Activated T-cell treated with anti-CD3 and anti-CD28 coated beads, Interleukin-2, amount 50 U/mL, for 24 hours (primary cell): ENCODE measurements around the gene CCDC91.
A peak's percentile ranks its signal among the peaks of the same experiment; 100 is the strongest.
"Not testable (repeated sequence)": the region's sequence is repeated elsewhere in the genome, so short reads cannot be mapped to it uniquely, and the experiment has no call there.

Source experiments
- DNase-seq: peaks from one replicate; pipeline ENCODE4 v3.0.0-alpha.2; 2020
- H3K27ac Mint-ChIP-seq: 2 replicates; pipeline ENCODE4 v1.8.0; 2020; ENCODE audit warnings: mild to moderate bottlenecking, mixed read lengths
- H3K27me3 Mint-ChIP-seq: 2 replicates; pipeline ENCODE4 v1.8.0; 2020; ENCODE audit warnings: mixed read lengths
- H3K36me3 Mint-ChIP-seq: 2 replicates; pipeline ENCODE4 v1.8.0; 2020; ENCODE audit warnings: low read depth, mixed read lengths
- H3K4me1 Mint-ChIP-seq: 2 replicates; pipeline ENCODE4 v1.8.0; 2020; ENCODE audit warnings: low read depth, mixed read lengths
- H3K4me3 Mint-ChIP-seq: 2 replicates; pipeline ENCODE4 v1.8.0; 2020; ENCODE audit warnings: mild to moderate bottlenecking, moderate library complexity, mixed read lengths
- H3K9me3 Mint-ChIP-seq: 2 replicates; pipeline ENCODE4 v1.8.0; 2020; ENCODE audit warnings: mixed read lengths

CCDC91 gene

GRCh38 chr12:28172434-28173030 lies 17.7 kb upstream of the CCDC91 start:
- no peak for DNase-seq
- H3K4me3 Mint-ChIP-seq = no peak overlapping the region
- H3K4me1 Mint-ChIP-seq = peaks cover 11% of the 10 kb centered on the region
- peaks cover 3% of the 10 kb centered on the region for H3K9me3 Mint-ChIP-seq
- H3K27ac Mint-ChIP-seq = no peak overlapping the region
- no peaks in the 10 kb centered on the region for H3K27me3 Mint-ChIP-seq
- H3K36me3 Mint-ChIP-seq = no peaks in the 10 kb centered on the region

- Mint-ChIP-seq H3K27ac (no peak overlapping the region), H3K4me3 (no peak overlapping the region), H3K9me3 (peaks cover 3% of the 10 kb centered on the region), H3K27me3 (no peaks in the 10 kb centered on the region), H3K36me3 (no peaks in the 10 kb centered on the region), H3K4me1 (peaks cover 11% of the 10 kb centered on the region)
- DNase-seq = no peak
Measured at GRCh38 chr12:28173440-28173839, 16.8 kb upstream of the CCDC91 start.

- no peaks in the 10 kb centered on the region for H3K27me3 Mint-ChIP-seq
- no peaks in the 10 kb centered on the region for H3K36me3 Mint-ChIP-seq
- no peak for DNase-seq
- H3K27ac Mint-ChIP-seq = no peak overlapping the region
- peaks cover 3% of the 10 kb centered on the region for H3K9me3 Mint-ChIP-seq
- H3K4me1 Mint-ChIP-seq = peaks cover 11% of the 10 kb centered on the region
- H3K4me3 Mint-ChIP-seq = no peak overlapping the region
Measured at GRCh38 chr12:28175098-28175589, 15.1 kb upstream of the CCDC91 start.

GRCh38 chr12:28176295-28176694 lies 14.0 kb upstream of the CCDC91 start:
- Mint-ChIP-seq H3K27me3 (no peaks in the 10 kb centered on the region), H3K36me3 (no peaks in the 10 kb centered on the region)
- no peak for DNase-seq

GRCh38 chr12:28177461-28177860 lies 12.8 kb upstream of the CCDC91 start:
- Mint-ChIP-seq H3K9me3 (peaks cover 3% of the 10 kb centered on the region), H3K4me3 (no peak overlapping the region)

More at GRCh38 chr12:28176295-28176694, 14.0 kb upstream of the CCDC91 start:
- Mint-ChIP-seq H3K9me3 (peaks cover 3% of the 10 kb centered on the region), H3K4me1 (peaks cover 7% of the 10 kb centered on the region), H3K4me3 (no peak overlapping the region), H3K27ac (no peak overlapping the region)

GRCh38 chr12:28177905-28178304 lies 12.4 kb upstream of the CCDC91 start:
- H3K4me1 Mint-ChIP-seq = no peaks in the 10 kb centered on the region
- H3K27ac Mint-ChIP-seq = no peak overlapping the region

More at GRCh38 chr12:28177461-28177860, 12.8 kb upstream of the CCDC91 start:
- H3K27ac Mint-ChIP-seq = no peak overlapping the region
- no peak for DNase-seq
- no peaks in the 10 kb centered on the region for H3K36me3 Mint-ChIP-seq
- no peaks in the 10 kb centered on the region for H3K27me3 Mint-ChIP-seq
- H3K4me1 Mint-ChIP-seq = no peaks in the 10 kb centered on the region

GRCh38 chr12:28178775-28179174 lies 11.5 kb upstream of the CCDC91 start:
- no peak for DNase-seq
- H3K9me3 Mint-ChIP-seq = no peaks in the 10 kb centered on the region
- no peak overlapping the region for H3K4me3 Mint-ChIP-seq
- H3K4me1 Mint-ChIP-seq = no peaks in the 10 kb centered on the region
- H3K36me3 Mint-ChIP-seq = no peaks in the 10 kb centered on the region
- no peaks in the 10 kb centered on the region for H3K27me3 Mint-ChIP-seq
- no peak overlapping the region for H3K27ac Mint-ChIP-seq

More at GRCh38 chr12:28177905-28178304, 12.4 kb upstream of the CCDC91 start:
- no peak for DNase-seq
- peaks cover 2% of the 10 kb centered on the region for H3K9me3 Mint-ChIP-seq
- H3K36me3 Mint-ChIP-seq = no peaks in the 10 kb centered on the region
- H3K4me3 Mint-ChIP-seq = no peak overlapping the region
- H3K27me3 Mint-ChIP-seq = no peaks in the 10 kb centered on the region

GRCh38 chr12:28180786-28181185 lies 9.5 kb upstream of the CCDC91 start:
- no peak overlapping the region for H3K27ac Mint-ChIP-seq
- H3K27me3 Mint-ChIP-seq = no peaks in the 10 kb centered on the region
- DNase-seq = no peak
- H3K4me3 Mint-ChIP-seq = no peak overlapping the region
- no peaks in the 10 kb centered on the region for H3K36me3 Mint-ChIP-seq
- no peaks in the 10 kb centered on the region for H3K9me3 Mint-ChIP-seq
- H3K4me1 Mint-ChIP-seq = peaks cover 2% of the 10 kb centered on the region

- Mint-ChIP-seq H3K4me1 (peaks cover 28% of the 10 kb centered on the region), H3K4me3 (no peak overlapping the region), H3K27me3 (no peaks in the 10 kb centered on the region), H3K9me3 (peaks cover 9% of the 10 kb centered on the region), H3K36me3 (peaks cover 3% of the 10 kb centered on the region), H3K27ac (no peak overlapping the region)
- no peak for DNase-seq
Measured at GRCh38 chr12:28184375-28184774, 5.9 kb upstream of the CCDC91 start.

- Mint-ChIP-seq H3K4me3 (no peak overlapping the region), H3K27ac (no peak overlapping the region), H3K9me3 (peaks cover 10% of the 10 kb centered on the region), H3K36me3 (peaks cover 21% of the 10 kb centered on the region), H3K27me3 (no peaks in the 10 kb centered on the region), H3K4me1 (peaks cover 44% of the 10 kb centered on the region)
- no peak for DNase-seq
Measured at GRCh38 chr12:28186500-28186899, 3.8 kb upstream of the CCDC91 start.

GRCh38 chr12:28189784-28190320 lies 404 bp upstream of the CCDC91 start:
- H3K27ac Mint-ChIP-seq = peak overlapping the region; percentile 99
- DNase-seq = no peak
- peaks cover 38% of the 10 kb centered on the region for H3K36me3 Mint-ChIP-seq
- H3K4me1 Mint-ChIP-seq = peaks cover 70% of the 10 kb centered on the region
- peaks cover 19% of the 10 kb centered on the region for H3K9me3 Mint-ChIP-seq
- peak overlapping the region; percentile 89 for H3K4me3 Mint-ChIP-seq
- H3K27me3 Mint-ChIP-seq = no peaks in the 10 kb centered on the region

GRCh38 chr12:28191051-28192048 lies 1.1 kb downstream of the CCDC91 start:
- peaks cover 22% of the 10 kb centered on the region for H3K9me3 Mint-ChIP-seq
- peaks cover 45% of the 10 kb centered on the region for H3K36me3 Mint-ChIP-seq
- H3K27me3 Mint-ChIP-seq = no peaks in the 10 kb centered on the region
- DNase-seq = no peak
- peak overlapping the region; percentile 99 for H3K27ac Mint-ChIP-seq
- peaks cover 74% of the 10 kb centered on the region for H3K4me1 Mint-ChIP-seq
- H3K4me3 Mint-ChIP-seq = peak overlapping the region; percentile 89

GRCh38 chr12:28192125-28192524 lies 1.9 kb downstream of the CCDC91 start:
- Mint-ChIP-seq H3K36me3 (peaks cover 45% of the 10 kb centered on the region), H3K27ac (peak overlapping the region; percentile 24), H3K9me3 (peaks cover 22% of the 10 kb centered on the region), H3K4me3 (peak overlapping the region; percentile 89), H3K4me1 (peaks cover 74% of the 10 kb centered on the region), H3K27me3 (no peaks in the 10 kb centered on the region)
- DNase-seq = no peak

GRCh38 chr12:28194621-28195020 lies 4.4 kb downstream of the CCDC91 start:
- Mint-ChIP-seq H3K36me3 (peaks cover 43% of the 10 kb centered on the region), H3K9me3 (peaks cover 12% of the 10 kb centered on the region), H3K4me1 (peaks cover 58% of the 10 kb centered on the region)
- H3K27ac Mint-ChIP-seq, DNase-seq, H3K27me3 Mint-ChIP-seq, H3K4me3 Mint-ChIP-seq: not testable (repeated sequence)
